HepG2 (cell line): ENCODE results near the gene PGC. TPM values are rescaled to one million over a fixed set of nuclear protein-coding genes. Genes with fewer than 3 reads are reported as not detected.
A peak's percentile ranks its signal among the peaks of the same experiment; 100 is the strongest.

Experiments
- AKAP8 ChIP-seq: sonication (generic); formaldehyde crosslinking; IDR thresholded peaks from 2 replicates; pipeline ENCODE4 v1.5.1; 2020; ENCODE audit warnings: mild to moderate bottlenecking, missing genetic modification reagents
- ARNT2 ChIP-seq: sonication (generic); formaldehyde crosslinking; IDR thresholded peaks from 2 replicates; pipeline ENCODE4 v1.8.0; 2022; ENCODE audit warnings: mild to moderate bottlenecking, low read depth, missing genetic modification reagents, moderate library complexity
- CHCHD3 ChIP-seq: sonication (generic); formaldehyde crosslinking; IDR thresholded peaks from 2 replicates; pipeline ENCODE4 v1.8.0; 2022; ENCODE audit warnings: mild to moderate bottlenecking, missing genetic modification reagents, moderate library complexity
- FOXA1 ChIP-seq, 2 experiments: fragments of 450-650 bp in 1 of 2; sonication (generic) in 1 of 2; formaldehyde crosslinking in 1 of 2; IDR thresholded peaks; 2 replicates each; pipeline versions ENCODE4 v1.4.0 to v1.6.1; 2016 to 2020; ENCODE audit warnings: missing genetic modification reagents in 1 of 2
- FOXO1 ChIP-seq: sonication (generic); formaldehyde crosslinking; IDR thresholded peaks from 2 replicates; pipeline ENCODE4 v1.4.0; 2020; ENCODE audit warnings: missing genetic modification reagents
- MLLT10 ChIP-seq: sonication (generic); formaldehyde crosslinking; IDR thresholded peaks from 2 replicates; pipeline ENCODE4 v1.4.0; 2020; ENCODE audit warnings: missing genetic modification reagents
- MTA3 ChIP-seq: sonication (generic); formaldehyde crosslinking; IDR thresholded peaks from 2 replicates; pipeline ENCODE4 v1.4.0; 2020; ENCODE audit warnings: missing genetic modification reagents
- NONO ChIP-seq, 2 experiments: fragments of 450-650 bp in 1 of 2; sonication (generic) in 1 of 2; formaldehyde crosslinking in 1 of 2; IDR thresholded peaks in 1 of 2; conservative IDR thresholded peaks in 1 of 2; 2 replicates each; pipeline versions ENCODE4 v1.6.1 to v1.8.0; 2017 to 2022; ENCODE audit warnings: mild to moderate bottlenecking in 1 of 2, missing genetic modification reagents in 1 of 2, moderate library complexity in 1 of 2
- NR2F2 ChIP-seq: IDR thresholded peaks from 2 replicates; pipeline ENCODE4 v1.6.1; 2012; ENCODE audit warnings: low read depth, inconsistent platforms, borderline replicate concordance
- PAF1 ChIP-seq: IDR thresholded peaks from 2 replicates; pipeline ENCODE4 v1.6.1; 2016; ENCODE audit warnings: missing genetic modification reagents, missing compliant biosample characterization
- PATZ1 ChIP-seq: sonication (generic); formaldehyde crosslinking; IDR thresholded peaks from 2 replicates; pipeline ENCODE4 v1.4.0; 2020; ENCODE audit warnings: missing genetic modification reagents
- PAWR ChIP-seq: sonication (generic); formaldehyde crosslinking; IDR thresholded peaks from 2 replicates; pipeline ENCODE4 v1.4.0; 2020; ENCODE audit warnings: missing genetic modification reagents, mild to moderate bottlenecking, borderline replicate concordance
- RAD51 ChIP-seq: fragments of 450-650 bp; IDR thresholded peaks from 2 replicates; pipeline ENCODE4 v1.6.1; 2016; ENCODE audit warnings: borderline replicate concordance
- RBM22 ChIP-seq: fragments of 200-400 bp; formaldehyde crosslinking; optimal IDR thresholded peaks from 2 replicates; pipeline ENCODE3; 2017; ENCODE audit warnings: mild to moderate bottlenecking, low read length, moderate library complexity
- RFXAP ChIP-seq: sonication (generic); formaldehyde crosslinking; IDR thresholded peaks from 2 replicates; pipeline ENCODE4 v1.4.0; 2020; ENCODE audit warnings: missing genetic modification reagents, borderline replicate concordance
- SMC3 ChIP-seq: IDR thresholded peaks from 2 replicates; pipeline ENCODE4 v1.6.1; 2011; ENCODE audit warnings: low read length, improper control_type of control experiment
- SMYD3 ChIP-seq: sonication (generic); formaldehyde crosslinking; IDR thresholded peaks from 2 replicates; pipeline ENCODE4 v1.8.1; 2023; ENCODE audit warnings: mild to moderate bottlenecking, missing genetic modification reagents
- XRCC5 ChIP-seq: fragments of 200-400 bp; formaldehyde crosslinking; optimal IDR thresholded peaks from 2 replicates; pipeline ENCODE3; 2017; ENCODE audit warnings: mild to moderate bottlenecking, low read length
- YEATS4 ChIP-seq: sonication (generic); formaldehyde crosslinking; IDR thresholded peaks from 2 replicates; pipeline ENCODE4 v1.4.0; 2020; ENCODE audit warnings: missing genetic modification reagents, borderline replicate concordance
- ZKSCAN8 ChIP-seq: IDR thresholded peaks from 2 replicates; pipeline ENCODE4 v1.6.1; 2016; ENCODE audit warnings: borderline replicate concordance, missing genetic modification reagents, missing compliant biosample characterization
- ZNF441 ChIP-seq: sonication (generic); formaldehyde crosslinking; IDR thresholded peaks from 2 replicates; pipeline ENCODE4 v1.7.0; 2021; ENCODE audit warnings: missing genetic modification reagents, borderline replicate concordance
- ZNF460 ChIP-seq: sonication (generic); formaldehyde crosslinking; IDR thresholded peaks from 2 replicates; pipeline ENCODE4 v1.5.1; 2020; ENCODE audit warnings: missing genetic modification reagents, mild to moderate bottlenecking, borderline replicate concordance
- ZNF605 ChIP-seq: sonication (generic); formaldehyde crosslinking; IDR thresholded peaks from 2 replicates; pipeline ENCODE4 v1.8.0; 2022; ENCODE audit warnings: mild to moderate bottlenecking, missing genetic modification reagents
- ZNF616 ChIP-seq: sonication (generic); formaldehyde crosslinking; IDR thresholded peaks from 2 replicates; pipeline ENCODE4 v1.5.0; 2020; ENCODE audit warnings: low read depth, mild to moderate bottlenecking, missing genetic modification reagents
- ZNF724P ChIP-seq: sonication (generic); formaldehyde crosslinking; IDR thresholded peaks from 2 replicates; pipeline ENCODE4 v1.8.0; 2022; ENCODE audit warnings: missing genetic modification reagents, borderline replicate concordance
- ZNF775 ChIP-seq: sonication (generic); formaldehyde crosslinking; IDR thresholded peaks from 2 replicates; pipeline ENCODE4 v1.4.0; 2020; ENCODE audit warnings: missing genetic modification reagents, mild to moderate bottlenecking, moderate library complexity, borderline replicate concordance
- polyA plus RNA-seq, 8 experiments: library from polyadenylated mRNA; depleted of rRNA in 3 of 8; stranded (reverse) in 7 of 8; unstranded in 1 of 8; fragments of >200 nt; fragmentation: Illumina TruSeq in 4 of 8; extraction: Trizol in 4 of 8; gene quantifications; 2 replicates each; pipeline versions ENCODE4 v1.2.1 to v1.2.3, GENCODE V29; 2011 to 2016; ENCODE audit warnings: low read depth in 4 of 8, missing spikeins in 1 of 8, mixed read lengths in 1 of 8; ENCODE audit not compliant: insufficient read depth in 1 of 8
- total RNA-seq, 5 experiments: library from RNA; depleted of rRNA; stranded (reverse); fragments of >200 nt; fragmentation: Illumina TruSeq; extraction: Trizol; gene quantifications; 2 replicates each; pipeline ENCODE4 v1.2.3, GENCODE V29; 2016; ENCODE audit warnings: low read depth in 1 of 5
- TF ChIP-seq, protein P1 (sequence below): sonication (generic); formaldehyde crosslinking; IDR thresholded peaks from 2 replicates; pipeline ENCODE4 v1.5.0; 2020; ENCODE audit warnings: mild to moderate bottlenecking, missing genetic modification reagents

The PGC gene
- total and polyA plus RNA-seq, 2 of the 13 experiments (the other 11 are each of a cell fraction or from before 2014, with no cell fraction given): 426 to 502 TPM

DNA sequence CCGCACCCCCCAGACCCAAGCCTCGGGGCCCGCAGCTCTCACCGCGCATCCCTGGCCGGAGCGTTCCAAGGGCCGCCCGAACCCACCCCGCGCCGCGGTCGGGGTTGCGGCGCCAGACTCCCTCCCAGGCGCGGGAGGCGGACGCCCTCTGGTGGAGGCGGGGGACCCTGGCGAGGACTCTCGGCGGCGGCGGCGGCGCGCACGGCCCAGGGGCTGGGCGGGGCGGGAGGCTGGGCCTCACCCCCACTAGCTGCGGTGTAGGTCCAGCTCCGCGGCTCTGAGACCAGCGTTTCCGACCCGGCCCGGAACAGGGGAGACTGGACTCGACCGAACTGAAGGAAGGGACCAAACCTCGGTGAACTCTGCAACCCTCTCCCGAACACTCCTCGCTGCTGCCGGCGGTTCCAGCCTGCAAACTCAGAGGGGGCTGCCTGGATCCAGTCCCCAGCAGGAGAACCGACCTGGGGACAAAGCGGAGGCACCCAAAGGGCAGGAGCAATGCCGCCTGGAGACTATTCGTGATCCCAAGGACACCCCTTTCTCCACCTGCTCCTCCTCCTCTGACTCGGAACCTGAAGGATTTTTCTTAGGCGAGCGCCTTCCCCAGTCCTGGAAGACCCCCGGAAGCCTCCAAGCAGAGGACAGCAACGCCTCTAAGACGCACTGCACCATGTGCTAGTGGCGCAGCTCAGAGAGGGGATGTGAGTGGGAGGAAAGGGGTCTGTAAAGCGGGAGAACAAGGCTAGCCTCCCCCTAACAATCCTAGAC is 39.4 kb upstream of the PGC start (continued):
- no peak; the same call in 1 of the 2 replicates for TF ChIP-seq ZNF616
- no peak for TF ChIP-seq PAWR
- TF ChIP-seq YEATS4 (CRISPR knock-in tag): peak; percentile 78
- no peak for TF ChIP-seq RBM22
- TF ChIP-seq ZNF441 (CRISPR knock-in tag): peak; percentile 54; the same call in 1 of the 2 replicates
- no peak for TF ChIP-seq RFXAP
- peak; percentile 86 for TF ChIP-seq PATZ1 (CRISPR knock-in tag)
- TF ChIP-seq ZKSCAN8: peak; percentile 45; the same call in 1 of the 2 replicates
- no peak for TF ChIP-seq PAF1
- no peak for TF ChIP-seq SMYD3 (CRISPR knock-in tag)
- no peak for TF ChIP-seq ZNF605
- TF ChIP-seq ZNF460 (CRISPR knock-in tag): no peak
- TF ChIP-seq ARNT2 (CRISPR knock-in tag): peak; percentile 58; the same call in 1 of the 2 replicates
- no peak for TF ChIP-seq FOXA1 (IDR thresholded peaks at IDR 0.05)
- TF ChIP-seq FOXA1 (CRISPR knock-in tag; IDR thresholded peaks at IDR 0.05): peak; percentile 26; the same call in 1 of the 2 replicates
- TF ChIP-seq SMC3: peak; percentile 18; the same call in 1 of the 2 replicates
- TF ChIP-seq MLLT10 (CRISPR knock-in tag): no peak
- TF ChIP-seq MTA3 (CRISPR knock-in tag): no peak
- TF ChIP-seq RAD51: no peak
- peak; percentile 45 for TF ChIP-seq FOXO1 (CRISPR knock-in tag)
- no peak for TF ChIP-seq NR2F2
- TF ChIP-seq AKAP8 (CRISPR knock-in tag): peak; percentile 95
- TF ChIP-seq, protein P1, sequence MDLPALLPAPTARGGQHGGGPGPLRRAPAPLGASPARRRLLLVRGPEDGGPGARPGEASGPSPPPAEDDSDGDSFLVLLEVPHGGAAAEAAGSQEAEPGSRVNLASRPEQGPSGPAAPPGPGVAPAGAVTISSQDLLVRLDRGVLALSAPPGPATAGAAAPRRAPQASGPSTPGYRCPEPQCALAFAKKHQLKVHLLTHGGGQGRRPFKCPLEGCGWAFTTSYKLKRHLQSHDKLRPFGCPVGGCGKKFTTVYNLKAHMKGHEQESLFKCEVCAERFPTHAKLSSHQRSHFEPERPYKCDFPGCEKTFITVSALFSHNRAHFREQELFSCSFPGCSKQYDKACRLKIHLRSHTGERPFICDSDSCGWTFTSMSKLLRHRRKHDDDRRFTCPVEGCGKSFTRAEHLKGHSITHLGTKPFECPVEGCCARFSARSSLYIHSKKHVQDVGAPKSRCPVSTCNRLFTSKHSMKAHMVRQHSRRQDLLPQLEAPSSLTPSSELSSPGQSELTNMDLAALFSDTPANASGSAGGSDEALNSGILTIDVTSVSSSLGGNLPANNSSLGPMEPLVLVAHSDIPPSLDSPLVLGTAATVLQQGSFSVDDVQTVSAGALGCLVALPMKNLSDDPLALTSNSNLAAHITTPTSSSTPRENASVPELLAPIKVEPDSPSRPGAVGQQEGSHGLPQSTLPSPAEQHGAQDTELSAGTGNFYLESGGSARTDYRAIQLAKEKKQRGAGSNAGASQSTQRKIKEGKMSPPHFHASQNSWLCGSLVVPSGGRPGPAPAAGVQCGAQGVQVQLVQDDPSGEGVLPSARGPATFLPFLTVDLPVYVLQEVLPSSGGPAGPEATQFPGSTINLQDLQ (CRISPR knock-in tag): peak; percentile 52; the same call in 1 of the 2 replicates
- no peak; the same call in 1 of the 2 replicates for TF ChIP-seq ZNF724P (CRISPR knock-in tag)
- peak; percentile 63; the same call in 1 of the 2 replicates for TF ChIP-seq CHCHD3 (CRISPR knock-in tag)
- TF ChIP-seq NONO (IDR thresholded peaks at IDR 0.05): no peak
- peak; percentile 85 for TF ChIP-seq NONO (CRISPR knock-in tag; conservative IDR thresholded peaks at IDR 0.05)
- TF ChIP-seq XRCC5: peak; percentile 96
- no peak for TF ChIP-seq ZNF775
